Myocyte (in vitro differentiated cells): ENCODE results near the gene LUZP1. TPM values are rescaled to one million over a fixed set of nuclear protein-coding genes. Genes with fewer than 3 reads are reported as not detected.

ENCODE experiments used
- DNase-seq: peaks from one replicate; pipeline ENCODE4 v3.0.0-alpha.2; 2012; ENCODE audit warnings: low read depth
- total RNA-seq: library from RNA; depleted of rRNA; stranded (reverse); fragments of >200 nt; gene quantifications from 2 replicates; pipeline ENCODE4 v1.2.3, GENCODE V29; 2014

LUZP1 gene
- total RNA-seq, 1 donor from 2014 or later = 19.1 TPM

- no peak for DNase-seq
Observed at GRCh38 chr1:23156940-23157339, 11.7 kb downstream of the LUZP1 start.

DNA sequence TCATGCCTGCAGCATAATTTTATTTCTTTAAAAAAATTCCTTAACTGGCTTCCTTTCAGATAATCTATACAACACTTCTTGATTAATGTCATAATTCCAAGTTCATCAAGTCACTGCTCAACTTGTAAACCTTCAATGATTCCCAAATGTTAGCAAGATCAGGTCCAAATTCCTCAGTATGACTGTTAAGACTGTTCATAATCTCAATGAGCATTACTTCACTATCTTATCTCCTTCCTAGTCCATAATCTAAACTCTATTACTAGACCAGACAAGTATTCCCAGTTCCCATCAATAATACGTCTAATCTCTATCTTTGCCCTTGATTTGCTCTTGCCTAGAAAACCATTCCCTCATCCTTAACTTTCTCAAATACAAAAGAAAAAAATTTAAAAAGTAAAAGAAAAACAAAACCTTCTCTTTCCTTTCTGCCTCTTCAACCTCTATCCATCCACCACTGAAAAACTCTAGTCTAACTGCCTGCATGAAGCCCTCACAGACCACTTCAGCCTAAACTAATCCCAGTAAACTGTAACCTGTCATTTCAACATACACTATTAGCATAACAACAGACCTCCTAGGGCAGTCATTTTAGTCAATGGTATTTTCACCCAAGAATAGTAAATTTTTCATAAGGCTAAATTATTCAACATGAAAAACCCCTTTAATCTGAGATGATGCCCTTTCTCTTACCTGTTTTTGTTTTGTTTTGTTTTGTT is 15.5 kb downstream of the LUZP1 start:
- DNase-seq = no peak

DNA sequence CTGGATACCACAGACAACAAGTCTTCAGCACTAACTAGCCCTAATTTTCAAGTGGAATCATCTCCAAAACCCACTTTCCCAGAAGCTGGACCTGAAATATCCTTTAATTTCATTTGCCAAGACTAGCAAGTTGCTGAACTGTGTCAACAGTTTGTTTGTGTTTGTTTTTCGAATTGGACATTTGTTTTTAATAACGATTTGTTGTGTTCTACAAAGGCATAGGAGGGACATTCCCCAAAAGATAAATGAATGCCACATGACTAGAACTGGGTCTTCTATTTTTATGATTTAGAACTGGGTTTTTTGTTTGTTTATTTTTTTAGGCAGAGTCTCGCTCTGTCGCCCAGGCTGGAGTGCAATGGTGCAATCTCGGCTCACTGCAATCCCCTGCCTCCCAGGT is 17.9 kb downstream of the LUZP1 start:
- no peak for DNase-seq

GRCh38 chr1:23150125-23150524 is 18.5 kb downstream of the LUZP1 start:
- DNase-seq = no peak

GRCh38 chr1:23149114-23149513 is 19.5 kb downstream of the LUZP1 start:
- no peak for DNase-seq

DNA sequence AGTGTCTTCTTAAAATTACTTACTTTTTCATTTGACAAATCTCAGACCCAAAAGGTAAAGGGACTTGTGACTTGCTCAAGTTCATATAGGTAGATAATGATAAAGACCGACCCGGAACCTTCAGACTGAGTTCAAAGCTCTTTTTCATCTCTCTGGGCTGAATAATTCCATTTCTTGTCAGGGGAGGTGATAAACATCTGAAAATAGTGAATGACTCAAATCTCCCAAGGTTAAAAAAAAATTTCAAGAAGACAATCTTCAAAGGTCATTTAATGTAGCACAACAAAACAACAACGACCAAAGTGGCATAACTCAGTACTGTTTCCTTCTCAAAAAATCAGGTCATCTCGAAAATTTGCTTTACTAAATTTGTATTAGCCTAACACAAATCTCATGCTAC is 20.6 kb downstream of the LUZP1 start:
- DNase-seq = no peak

GRCh38 chr1:23140940-23141596 is 27.6 kb downstream of the LUZP1 start:
- DNase-seq = peak; percentile 68

DNA sequence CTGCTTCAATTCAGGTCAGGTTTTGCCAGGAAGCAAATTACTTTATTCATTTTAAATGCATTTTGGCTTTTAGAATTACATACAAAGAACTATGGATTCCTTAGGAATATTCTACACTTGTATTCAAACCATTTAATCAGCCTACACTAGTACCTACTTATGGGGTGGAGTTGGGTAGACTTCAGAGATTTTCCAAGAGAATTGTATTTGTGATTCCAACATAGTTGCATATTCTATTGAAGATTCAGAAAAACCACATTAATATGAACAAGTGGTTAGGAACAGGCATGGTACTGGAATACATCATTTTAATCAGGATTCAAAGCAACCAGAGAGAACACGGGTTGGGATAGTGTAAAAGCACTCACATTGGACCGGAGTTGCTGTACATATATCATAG is 33.4 kb downstream of the LUZP1 start:
- DNase-seq = no peak

GRCh38 chr1:23134055-23134454 is 34.6 kb downstream of the LUZP1 start:
- no peak for DNase-seq

DNA sequence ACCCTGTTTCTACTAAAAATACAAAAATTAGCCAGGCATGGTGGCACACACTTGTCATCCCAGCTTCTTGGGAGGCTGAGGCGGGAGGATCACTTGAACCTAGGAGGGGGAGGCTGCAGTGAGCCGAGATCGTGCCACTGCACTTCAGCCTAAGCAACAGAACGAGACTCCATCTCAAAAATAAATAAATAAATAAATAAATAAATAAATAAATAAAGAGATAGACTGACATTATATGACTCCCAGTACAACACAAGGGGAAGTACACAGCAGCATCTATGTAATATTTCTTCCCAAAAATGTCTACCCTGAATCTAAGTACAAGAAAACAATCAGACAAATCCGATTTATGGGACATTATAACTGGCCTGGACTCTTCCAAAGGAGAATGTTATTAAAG is 35.1 kb downstream of the LUZP1 start:
- no peak for DNase-seq

- no peak for DNase-seq
Observed at GRCh38 chr1:23132033-23132432, 36.6 kb downstream of the LUZP1 start.

GRCh38 chr1:23129846-23130245 is 38.8 kb downstream of the LUZP1 start:
- no peak for DNase-seq

DNA sequence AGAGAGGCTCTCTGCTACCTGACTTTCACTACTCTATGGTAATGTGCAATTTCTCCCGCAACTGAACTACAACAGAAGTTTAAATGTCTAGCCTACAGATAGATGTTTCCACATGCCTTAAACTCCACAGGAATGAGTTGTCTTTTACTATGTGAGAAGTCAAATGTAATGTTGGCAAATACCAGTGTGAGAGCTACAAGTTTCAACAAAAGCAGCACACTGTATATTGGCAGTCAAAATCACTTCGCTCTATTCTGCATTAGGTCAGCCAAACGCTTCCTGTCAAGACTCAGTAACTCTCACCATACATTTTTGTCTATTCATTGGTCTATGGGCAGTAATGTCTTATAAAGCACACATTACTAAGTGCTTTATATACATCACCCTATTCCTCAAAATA is 41.9 kb downstream of the LUZP1 start:
- DNase-seq = no peak

DNA sequence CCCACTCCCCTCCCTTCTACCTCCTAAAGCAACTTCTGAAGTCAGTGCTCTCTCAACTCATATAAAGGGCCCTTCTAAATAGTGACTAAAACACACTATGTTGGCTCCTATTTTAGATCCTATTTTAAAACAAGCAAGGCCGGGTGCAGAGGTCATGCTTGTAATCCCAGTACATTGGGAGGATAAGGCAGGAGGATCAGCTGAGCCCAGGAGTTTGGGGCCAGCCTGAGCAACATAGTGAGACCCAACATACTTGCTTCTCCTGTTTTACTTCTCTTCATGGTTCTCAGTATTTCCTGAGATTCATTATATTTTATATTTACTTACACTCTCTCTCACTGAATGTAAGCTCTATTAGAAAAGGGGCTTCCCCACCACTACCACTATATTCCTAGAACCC is 42.5 kb downstream of the LUZP1 start:
- DNase-seq = no peak

DNA sequence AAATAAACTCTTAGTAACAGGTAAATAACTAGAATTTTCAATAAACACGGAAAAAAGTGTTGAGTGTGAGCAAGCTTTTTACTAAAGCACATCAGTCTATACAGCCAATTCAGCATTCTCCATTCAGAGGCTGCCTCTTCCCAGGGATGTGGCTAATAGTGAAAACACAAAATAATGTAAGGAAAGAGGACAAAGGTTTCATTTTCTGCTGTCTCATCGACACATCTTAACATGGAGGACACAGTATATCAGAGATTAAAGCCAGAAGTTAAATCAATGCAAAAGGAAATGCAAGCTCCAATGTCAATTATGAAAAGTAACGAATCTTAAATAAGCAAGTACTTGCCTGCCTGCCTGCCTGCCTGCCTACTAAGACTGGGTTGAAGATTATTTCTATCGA is 43.2 kb downstream of the LUZP1 start:
- DNase-seq = no peak

DNA sequence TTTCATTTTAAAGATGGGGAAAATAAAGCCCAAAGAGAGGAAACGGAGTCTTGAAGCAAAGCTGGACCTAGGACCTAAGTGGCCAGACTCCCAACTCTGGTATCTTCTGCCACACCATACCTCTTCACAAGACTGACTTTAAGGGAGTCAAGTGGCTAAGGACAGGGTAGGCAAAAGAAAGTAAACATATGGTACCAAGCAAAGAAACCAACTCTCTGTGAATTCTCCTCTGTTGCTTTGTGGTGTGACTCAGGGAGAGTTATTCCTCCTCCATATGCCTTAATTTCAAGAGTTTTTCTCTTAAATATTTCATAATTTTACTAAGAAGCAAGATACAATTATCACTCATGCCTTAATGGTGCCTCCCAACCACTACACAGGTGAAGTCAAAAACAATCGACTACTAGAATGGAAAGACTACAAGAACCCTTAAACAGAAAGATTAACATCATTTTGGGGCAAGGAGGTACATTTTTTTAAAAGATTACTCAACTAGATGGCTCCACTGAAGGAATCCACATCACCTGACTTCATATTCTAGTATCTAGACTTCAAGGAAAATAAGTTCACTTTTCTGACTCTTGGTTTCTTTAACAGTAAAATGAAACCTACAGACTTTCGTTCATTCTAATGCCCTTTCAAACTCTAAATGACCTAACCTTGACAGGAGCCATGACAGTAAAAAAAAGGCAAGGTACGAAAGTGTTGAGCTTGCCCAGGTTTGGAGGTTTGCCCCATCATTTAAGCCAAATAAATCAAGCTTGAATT is 44.2 kb downstream of the LUZP1 start:
- DNase-seq = no peak

GRCh38 chr1:23123528-23123927 is 45.1 kb downstream of the LUZP1 start:
- no peak for DNase-seq

GRCh38 chr1:23122796-23123195 is 45.9 kb downstream of the LUZP1 start:
- DNase-seq = no peak

DNA sequence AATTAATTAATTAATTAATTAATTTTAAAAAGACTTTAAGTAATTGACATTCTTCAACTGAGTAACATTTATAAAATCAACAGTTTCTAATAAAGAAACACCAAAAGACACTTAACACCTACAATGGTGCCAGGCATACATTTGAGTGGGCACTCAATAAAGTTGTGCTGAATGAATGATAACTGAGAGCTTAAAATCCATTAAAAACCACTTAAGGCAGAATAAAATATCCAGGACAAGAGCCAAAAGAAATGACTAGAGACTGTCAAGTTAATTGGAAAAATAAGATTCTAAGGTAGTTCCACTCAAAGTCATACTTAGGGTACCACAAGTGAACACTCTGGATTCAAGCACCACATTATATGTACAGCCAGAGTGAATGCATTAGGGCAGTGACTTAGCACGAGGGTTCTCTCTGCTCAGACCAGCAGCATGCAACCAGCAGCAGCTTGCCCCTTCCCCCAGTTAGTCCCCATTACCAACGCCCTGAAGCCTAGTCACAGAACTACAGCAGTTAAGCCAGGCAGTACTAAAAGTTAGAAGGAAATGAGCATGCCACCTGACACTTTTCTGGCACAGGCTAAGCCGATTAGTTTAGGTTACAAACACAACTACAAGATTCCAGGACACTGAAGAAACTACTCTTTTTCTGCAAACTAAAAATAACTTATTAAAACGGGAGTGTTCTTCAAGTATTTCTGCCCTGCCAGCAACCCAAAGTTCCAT is 46.5 kb downstream of the LUZP1 start:
- DNase-seq = peak; percentile 49

- no peak for DNase-seq
Observed at GRCh38 chr1:23120383-23120782, 48.3 kb downstream of the LUZP1 start.

DNA sequence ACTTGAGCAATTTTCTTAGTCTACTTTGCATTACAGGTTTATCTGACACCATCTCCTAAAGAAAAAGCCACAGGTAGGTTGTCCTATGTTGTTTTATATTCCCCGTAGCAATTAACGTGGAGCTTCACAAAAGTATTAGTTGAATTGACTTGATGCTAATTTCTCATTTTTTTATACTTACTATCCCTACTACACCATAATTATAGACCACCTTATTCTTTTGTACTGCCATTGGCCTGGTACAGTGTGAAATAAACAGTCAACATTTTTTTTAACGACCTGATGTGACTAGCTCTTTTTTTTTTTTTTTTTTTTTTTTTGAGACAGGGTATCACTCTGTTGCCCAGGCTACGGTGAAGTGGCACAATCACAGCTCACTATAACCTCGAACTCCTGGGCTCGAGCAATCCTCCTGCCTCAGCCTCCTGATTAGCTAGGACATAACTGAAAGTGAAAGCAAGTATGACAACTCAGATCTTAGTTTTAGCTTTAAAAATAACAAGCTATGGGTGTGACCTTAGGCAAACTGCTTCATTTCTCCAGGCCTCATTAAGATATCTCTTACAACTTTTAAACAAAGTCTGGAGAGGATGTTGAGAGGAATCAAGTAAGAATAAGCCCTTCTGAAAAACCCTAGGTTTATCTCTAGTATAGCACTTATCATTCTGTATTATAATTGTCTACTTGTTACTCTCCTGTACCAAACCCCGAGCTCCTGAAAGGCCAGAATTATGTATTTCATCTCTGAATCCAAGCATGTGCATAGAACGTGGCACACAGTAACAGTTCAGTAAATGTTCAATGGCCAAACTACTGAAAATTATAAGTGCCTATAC is 49.5 kb downstream of the LUZP1 start:
- no peak for DNase-seq
